ENCODE data around the gene PJA1.

DNA sequence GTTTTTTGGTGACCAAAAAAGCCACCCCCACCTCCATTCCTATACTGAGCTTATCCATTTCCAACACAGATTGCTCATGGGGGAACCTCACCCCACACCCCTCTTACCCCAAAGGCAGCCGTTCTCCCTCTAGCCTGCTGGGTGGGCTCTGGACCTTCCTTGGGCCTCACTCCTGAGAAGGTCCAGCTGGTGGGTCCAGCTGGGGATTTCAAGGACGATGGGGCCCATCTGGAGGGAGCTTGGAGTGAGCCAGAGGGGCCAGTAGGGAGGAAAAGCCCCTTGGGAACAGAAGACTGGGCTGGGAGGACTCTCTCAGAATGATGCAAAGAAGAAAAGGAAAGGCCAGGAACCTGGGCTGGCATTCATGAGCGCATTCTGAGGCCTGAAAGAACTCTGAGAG lies 42.0 kb upstream of the PJA1 start:
- TF ChIP-seq FOXM1 (IDR thresholded peaks at IDR 0.05; ENCODE audit: low read depth) (no peak), EZH2phosphoT487 (IDR thresholded peaks at IDR 0.05; ENCODE audit: borderline replicate concordance, low read depth) (no peak), TAF1 (IDR thresholded peaks at IDR 0.05; ENCODE audit: borderline replicate concordance, low read depth, low read length) (no peak), SMC3 (IDR thresholded peaks at IDR 0.05; ENCODE audit: low read depth, low read length) (no peak), EP300 (IDR thresholded peaks at IDR 0.05; ENCODE audit: borderline replicate concordance in 1 of 2, low read depth in 1 of 2, low read length in 1 of 2) (no peak), MEF2A (IDR thresholded peaks at IDR 0.05; ENCODE audit: borderline replicate concordance, low read depth) (no peak), RFX5 (IDR thresholded peaks at IDR 0.05; ENCODE audit: low read length) (no peak), POLR2AphosphoS5 (IDR thresholded peaks at IDR 0.05; ENCODE audit: low read depth, low read length) (no peak), MXI1 (IDR thresholded peaks at IDR 0.05; ENCODE audit: low read depth, low read length) (no peak), SIN3A (IDR thresholded peaks at IDR 0.05; ENCODE audit: borderline replicate concordance, low read depth, low read length) (no peak), TEAD4 (IDR thresholded peaks at IDR 0.05; ENCODE audit: borderline replicate concordance, insufficient read depth) (no peak)
- TF ChIP-seq, protein P1, sequence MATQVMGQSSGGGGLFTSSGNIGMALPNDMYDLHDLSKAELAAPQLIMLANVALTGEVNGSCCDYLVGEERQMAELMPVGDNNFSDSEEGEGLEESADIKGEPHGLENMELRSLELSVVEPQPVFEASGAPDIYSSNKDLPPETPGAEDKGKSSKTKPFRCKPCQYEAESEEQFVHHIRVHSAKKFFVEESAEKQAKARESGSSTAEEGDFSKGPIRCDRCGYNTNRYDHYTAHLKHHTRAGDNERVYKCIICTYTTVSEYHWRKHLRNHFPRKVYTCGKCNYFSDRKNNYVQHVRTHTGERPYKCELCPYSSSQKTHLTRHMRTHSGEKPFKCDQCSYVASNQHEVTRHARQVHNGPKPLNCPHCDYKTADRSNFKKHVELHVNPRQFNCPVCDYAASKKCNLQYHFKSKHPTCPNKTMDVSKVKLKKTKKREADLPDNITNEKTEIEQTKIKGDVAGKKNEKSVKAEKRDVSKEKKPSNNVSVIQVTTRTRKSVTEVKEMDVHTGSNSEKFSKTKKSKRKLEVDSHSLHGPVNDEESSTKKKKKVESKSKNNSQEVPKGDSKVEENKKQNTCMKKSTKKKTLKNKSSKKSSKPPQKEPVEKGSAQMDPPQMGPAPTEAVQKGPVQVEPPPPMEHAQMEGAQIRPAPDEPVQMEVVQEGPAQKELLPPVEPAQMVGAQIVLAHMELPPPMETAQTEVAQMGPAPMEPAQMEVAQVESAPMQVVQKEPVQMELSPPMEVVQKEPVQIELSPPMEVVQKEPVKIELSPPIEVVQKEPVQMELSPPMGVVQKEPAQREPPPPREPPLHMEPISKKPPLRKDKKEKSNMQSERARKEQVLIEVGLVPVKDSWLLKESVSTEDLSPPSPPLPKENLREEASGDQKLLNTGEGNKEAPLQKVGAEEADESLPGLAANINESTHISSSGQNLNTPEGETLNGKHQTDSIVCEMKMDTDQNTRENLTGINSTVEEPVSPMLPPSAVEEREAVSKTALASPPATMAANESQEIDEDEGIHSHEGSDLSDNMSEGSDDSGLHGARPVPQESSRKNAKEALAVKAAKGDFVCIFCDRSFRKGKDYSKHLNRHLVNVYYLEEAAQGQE (IDR thresholded peaks at IDR 0.05; ENCODE audit: low read depth, low read length) = no peak
- TF ChIP-seq, protein P2, sequence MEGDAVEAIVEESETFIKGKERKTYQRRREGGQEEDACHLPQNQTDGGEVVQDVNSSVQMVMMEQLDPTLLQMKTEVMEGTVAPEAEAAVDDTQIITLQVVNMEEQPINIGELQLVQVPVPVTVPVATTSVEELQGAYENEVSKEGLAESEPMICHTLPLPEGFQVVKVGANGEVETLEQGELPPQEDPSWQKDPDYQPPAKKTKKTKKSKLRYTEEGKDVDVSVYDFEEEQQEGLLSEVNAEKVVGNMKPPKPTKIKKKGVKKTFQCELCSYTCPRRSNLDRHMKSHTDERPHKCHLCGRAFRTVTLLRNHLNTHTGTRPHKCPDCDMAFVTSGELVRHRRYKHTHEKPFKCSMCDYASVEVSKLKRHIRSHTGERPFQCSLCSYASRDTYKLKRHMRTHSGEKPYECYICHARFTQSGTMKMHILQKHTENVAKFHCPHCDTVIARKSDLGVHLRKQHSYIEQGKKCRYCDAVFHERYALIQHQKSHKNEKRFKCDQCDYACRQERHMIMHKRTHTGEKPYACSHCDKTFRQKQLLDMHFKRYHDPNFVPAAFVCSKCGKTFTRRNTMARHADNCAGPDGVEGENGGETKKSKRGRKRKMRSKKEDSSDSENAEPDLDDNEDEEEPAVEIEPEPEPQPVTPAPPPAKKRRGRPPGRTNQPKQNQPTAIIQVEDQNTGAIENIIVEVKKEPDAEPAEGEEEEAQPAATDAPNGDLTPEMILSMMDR (IDR thresholded peaks at IDR 0.05) = no peak
- TF ChIP-seq, protein P3, sequence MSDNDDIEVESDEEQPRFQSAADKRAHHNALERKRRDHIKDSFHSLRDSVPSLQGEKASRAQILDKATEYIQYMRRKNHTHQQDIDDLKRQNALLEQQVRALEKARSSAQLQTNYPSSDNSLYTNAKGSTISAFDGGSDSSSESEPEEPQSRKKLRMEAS (IDR thresholded peaks at IDR 0.05; ENCODE audit: low read depth) = no peak
